Colonic mucosa (tissue), 4 donors: ENCODE results near the gene SYNGR1. TPM values are rescaled to one million over a fixed set of nuclear protein-coding genes. Genes with fewer than 3 reads are reported as not detected.
"Not testable (repeated sequence)": the region's sequence is repeated elsewhere in the genome, so short reads cannot be mapped to it uniquely, and the experiment has no call there.

Experiments used
- DNase-seq: peaks from one replicate; pipeline ENCODE4 v3.0.0-alpha.2; 2020
- H3K27ac ChIP-seq: fragments of 200-600 bp; one replicate; pipeline ENCODE4 v1.8.0; 2021
- H3K27me3 ChIP-seq: fragments of 200-600 bp; one replicate; pipeline ENCODE4 v1.8.0; 2021
- H3K36me3 ChIP-seq: fragments of 200-600 bp; one replicate; pipeline ENCODE4 v1.8.0; 2021
- H3K4me1 ChIP-seq: fragments of 200-600 bp; one replicate; pipeline ENCODE4 v1.8.0; 2021; ENCODE audit warnings: mild to moderate bottlenecking
- H3K4me3 ChIP-seq: fragments of 200-600 bp; one replicate; pipeline ENCODE4 v1.8.0; 2021
- H3K9ac ChIP-seq, 2 donors: one replicate each; pipeline ENCODE4 v1.7.0; 2013; ENCODE audit warnings: control low read depth in 2 of 2, low read depth in 2 of 2, low read length in 2 of 2
- H3K9me3 ChIP-seq: fragments of 200-600 bp; one replicate; pipeline ENCODE4 v1.8.0; 2021
- intact Hi-C: fragments of 100-400 bp; cut with DNase I; formaldehyde crosslinking; loops from one replicate; pipeline ENCODE4 v1.14.1; 2022
- total RNA-seq, 2 donors: library from RNA; stranded (reverse); fragmentation: NEBNext Ultra II Directional in 1 of 2; extraction: Animal tissue kit (Norgen Biotek cat#: 25700) in 1 of 2; gene quantifications; one replicate each; pipeline ENCODE4 v1.2.1, GENCODE V29; 2021
- TF ChIP-seq, protein P1 (sequence below): fragments of 200-600 bp; IDR thresholded peaks from one replicate; pipeline ENCODE4 v1.8.0; 2022; ENCODE audit warnings: antibody characterized with exemption, mild to moderate bottlenecking
- donor health status: healthy.
- donor health status: DM: no; HTN: no; CAD: no.
- donor health status: DM: no; HTN: no; CAD: no.

SYNGR1 gene
- total RNA-seq, 2 donors from 2014 or later = 1.8 to 4.3 TPM

DNA sequence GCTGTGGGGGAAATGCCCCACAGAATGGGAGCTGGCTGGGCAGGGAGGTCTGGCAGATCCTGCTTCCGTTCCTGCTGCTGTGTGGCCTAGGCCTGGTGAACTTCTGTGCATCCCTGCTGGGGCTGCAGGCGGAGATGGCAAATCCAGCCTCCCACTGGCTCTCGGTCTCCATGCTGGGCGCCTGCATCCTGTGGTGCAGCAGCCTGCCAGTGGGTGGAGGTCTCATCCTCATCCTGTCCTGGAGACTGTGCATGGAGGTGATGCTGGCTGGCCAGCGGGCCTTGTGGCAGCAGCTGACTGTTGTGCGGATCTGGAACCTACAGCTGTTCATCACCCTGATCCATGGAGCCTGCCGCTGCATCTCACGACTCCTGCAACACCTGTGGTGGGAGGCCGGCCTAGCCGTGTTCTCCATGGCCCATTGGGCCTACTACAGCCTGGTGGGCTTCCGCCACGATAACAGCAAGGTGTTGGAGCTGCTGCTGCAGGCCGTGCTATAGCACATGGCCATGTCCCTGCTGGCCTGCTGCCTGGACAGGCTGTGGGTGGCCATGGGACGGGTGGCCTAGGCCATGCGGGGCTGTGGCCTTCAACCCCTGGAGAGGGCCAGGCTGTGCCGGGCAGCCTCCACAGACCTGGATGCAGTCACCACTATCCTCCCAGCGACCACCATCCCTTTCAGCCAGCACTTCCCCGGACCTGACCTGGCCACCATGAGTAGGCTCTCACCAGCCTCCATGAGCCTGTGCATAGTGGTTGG lies 21.6 kb upstream of the SYNGR1 start:
- Histone ChIP-seq H3K9me3 (no peaks in the 10 kb centered on the region), H3K27me3 (no peaks in the 10 kb centered on the region), H3K36me3 (no peaks in the 10 kb centered on the region), H3K4me3 (no peak overlapping the region), H3K9ac (no peak overlapping the region), H3K4me1 (no peaks in the 10 kb centered on the region), H3K27ac (no peak overlapping the region)
- DNase-seq = no peak
- intact Hi-C loops = no loop called here
- TF ChIP-seq, protein P1, sequence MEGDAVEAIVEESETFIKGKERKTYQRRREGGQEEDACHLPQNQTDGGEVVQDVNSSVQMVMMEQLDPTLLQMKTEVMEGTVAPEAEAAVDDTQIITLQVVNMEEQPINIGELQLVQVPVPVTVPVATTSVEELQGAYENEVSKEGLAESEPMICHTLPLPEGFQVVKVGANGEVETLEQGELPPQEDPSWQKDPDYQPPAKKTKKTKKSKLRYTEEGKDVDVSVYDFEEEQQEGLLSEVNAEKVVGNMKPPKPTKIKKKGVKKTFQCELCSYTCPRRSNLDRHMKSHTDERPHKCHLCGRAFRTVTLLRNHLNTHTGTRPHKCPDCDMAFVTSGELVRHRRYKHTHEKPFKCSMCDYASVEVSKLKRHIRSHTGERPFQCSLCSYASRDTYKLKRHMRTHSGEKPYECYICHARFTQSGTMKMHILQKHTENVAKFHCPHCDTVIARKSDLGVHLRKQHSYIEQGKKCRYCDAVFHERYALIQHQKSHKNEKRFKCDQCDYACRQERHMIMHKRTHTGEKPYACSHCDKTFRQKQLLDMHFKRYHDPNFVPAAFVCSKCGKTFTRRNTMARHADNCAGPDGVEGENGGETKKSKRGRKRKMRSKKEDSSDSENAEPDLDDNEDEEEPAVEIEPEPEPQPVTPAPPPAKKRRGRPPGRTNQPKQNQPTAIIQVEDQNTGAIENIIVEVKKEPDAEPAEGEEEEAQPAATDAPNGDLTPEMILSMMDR = no peak

DNA sequence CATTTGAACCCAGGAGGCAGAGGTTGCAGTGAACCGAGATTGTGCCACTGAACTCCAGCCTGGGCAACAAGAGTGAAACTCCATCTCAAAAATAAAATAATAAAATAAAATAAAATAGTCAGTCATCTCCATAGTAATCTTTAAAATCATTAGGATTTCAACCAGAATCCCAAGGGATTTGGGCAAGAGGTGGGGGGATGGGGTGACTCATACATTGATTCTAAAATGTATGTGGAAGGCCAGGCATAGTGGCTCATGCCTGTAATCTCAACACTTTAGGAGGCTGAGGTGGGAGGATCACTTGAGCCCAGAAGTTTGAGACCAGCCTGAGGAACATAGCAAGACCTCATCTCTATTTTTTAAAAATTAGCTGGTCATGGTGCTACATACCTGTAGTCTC lies 19.2 kb upstream of the SYNGR1 start:
- H3K4me1 ChIP-seq, intact Hi-C loops, DNase-seq: not testable (repeated sequence)

DNA sequence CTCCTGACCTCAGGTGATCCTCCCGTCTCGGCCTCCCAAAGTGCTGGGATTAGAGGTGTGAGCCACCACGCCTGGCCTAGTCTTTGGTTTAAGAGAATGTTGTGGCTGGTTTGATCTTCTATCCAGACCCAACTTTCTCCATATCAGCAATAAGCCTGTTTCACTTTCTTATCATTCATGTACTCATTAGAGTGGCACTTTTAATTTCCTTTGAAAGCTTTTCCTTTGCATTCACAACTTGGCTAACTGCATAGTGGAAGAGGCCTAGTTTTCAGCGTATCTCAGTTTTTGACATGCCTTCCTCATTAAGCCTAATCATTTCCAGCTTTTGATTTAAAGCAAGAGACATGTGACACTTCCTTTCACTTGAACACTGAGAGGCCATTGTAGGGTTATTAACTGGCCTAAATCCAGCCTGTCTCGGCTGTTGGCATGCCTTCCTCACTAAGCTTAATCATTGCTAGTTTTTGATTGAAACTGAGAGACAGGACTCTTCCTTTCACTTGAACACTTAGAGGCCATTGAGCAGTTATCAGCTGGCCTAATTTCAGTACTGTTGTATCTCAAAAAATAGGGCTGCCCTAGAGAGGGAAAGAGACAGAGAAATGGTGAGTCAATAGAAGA lies 17.2 kb upstream of the SYNGR1 start:
- no peaks in the 10 kb centered on the region for H3K36me3 ChIP-seq
- no peaks in the 10 kb centered on the region for H3K9me3 ChIP-seq
- no peaks in the 10 kb centered on the region for H3K27me3 ChIP-seq
- no peak overlapping the region for H3K27ac ChIP-seq
- DNase-seq = no peak
- intact Hi-C loops = no loop called here
- H3K9ac ChIP-seq = no peak overlapping the region
- TF ChIP-seq, protein P1 = no peak
- H3K4me1 ChIP-seq = no peaks in the 10 kb centered on the region
- no peak overlapping the region for H3K4me3 ChIP-seq

More for the DNA sequence above, 19.2 kb upstream of the SYNGR1 start:
- H3K27me3 ChIP-seq, H3K9me3 ChIP-seq, H3K9ac ChIP-seq, H3K27ac ChIP-seq, H3K4me3 ChIP-seq, H3K36me3 ChIP-seq: not testable (repeated sequence)

DNA sequence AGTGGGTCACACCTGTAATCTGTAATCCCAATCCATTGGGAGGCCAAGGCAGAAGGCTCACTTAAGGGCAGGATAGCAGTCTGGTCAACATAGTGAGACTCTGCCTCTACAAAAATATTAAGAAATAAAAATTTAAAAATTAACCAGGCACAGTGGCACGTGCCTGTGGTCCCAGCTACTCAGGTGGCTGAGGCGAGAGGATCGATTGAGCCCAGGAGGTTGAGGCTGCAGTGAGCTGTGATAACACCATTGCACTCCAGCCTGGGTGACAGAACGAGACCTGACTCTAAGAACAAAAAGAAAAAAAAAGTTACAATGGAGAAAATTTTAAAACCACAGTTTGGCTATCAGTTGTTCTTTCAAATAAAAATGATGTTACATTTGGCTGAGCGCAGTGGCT lies 13.4 kb upstream of the SYNGR1 start:
- Histone ChIP-seq H3K9me3 (no peaks in the 10 kb centered on the region), H3K4me3 (no peak overlapping the region), H3K9ac (no peak overlapping the region), H3K27me3 (no peaks in the 10 kb centered on the region), H3K27ac (no peak overlapping the region), H3K4me1 (no peaks in the 10 kb centered on the region), H3K36me3 (no peaks in the 10 kb centered on the region)
- TF ChIP-seq, protein P1 = no peak
- DNase-seq = no peak
- intact Hi-C loops = no loop called here

DNA sequence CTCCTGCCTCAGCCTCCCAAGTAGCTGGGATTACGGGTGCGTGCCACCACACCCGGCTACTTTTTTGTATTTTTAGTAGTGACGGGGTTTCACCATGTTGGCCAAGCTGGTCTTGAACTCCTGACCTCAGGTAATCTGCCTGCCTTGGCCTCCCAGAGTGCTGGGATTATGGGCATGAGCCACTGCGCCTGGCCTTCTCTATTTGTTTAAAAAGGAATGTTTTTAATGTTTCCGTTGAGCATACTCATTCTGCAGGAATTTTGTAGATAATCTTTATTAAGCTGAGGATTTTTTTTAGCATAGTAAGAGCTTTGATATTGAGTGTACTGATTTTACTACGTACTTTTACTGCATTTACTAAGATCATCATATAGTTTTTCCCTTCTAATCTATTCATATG lies 10.0 kb upstream of the SYNGR1 start:
- H3K27ac ChIP-seq, DNase-seq, H3K36me3 ChIP-seq, H3K27me3 ChIP-seq, H3K4me3 ChIP-seq, intact Hi-C loops, H3K9me3 ChIP-seq, H3K4me1 ChIP-seq, H3K9ac ChIP-seq: not testable (repeated sequence)

DNA sequence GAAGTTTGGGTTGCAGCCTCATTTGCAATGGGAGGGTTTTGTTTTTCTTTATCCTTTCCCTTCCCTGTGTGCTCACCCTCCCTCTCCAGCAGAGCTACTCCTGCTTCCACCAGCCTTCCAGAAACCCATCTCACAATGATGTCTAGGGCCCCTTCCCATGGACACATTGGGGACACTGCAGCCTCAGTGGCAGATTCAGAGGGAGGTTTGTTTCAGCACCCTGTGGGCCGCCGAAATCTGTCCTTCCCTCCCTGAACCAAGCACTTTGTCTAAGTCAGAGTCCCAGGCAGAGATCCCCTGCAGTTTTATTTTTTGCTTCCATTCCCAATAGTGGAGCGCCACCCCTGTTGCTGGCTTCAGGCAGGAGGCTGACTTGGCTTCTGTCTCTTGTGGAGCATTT lies 8.6 kb upstream of the SYNGR1 start:
- Histone ChIP-seq H3K27ac (no peak overlapping the region), H3K4me3 (no peak overlapping the region), H3K9ac (no peak overlapping the region), H3K9me3 (no peaks in the 10 kb centered on the region), H3K36me3 (no peaks in the 10 kb centered on the region), H3K4me1 (no peaks in the 10 kb centered on the region), H3K27me3 (no peaks in the 10 kb centered on the region)
- intact Hi-C loops = no loop called here
- no peak for DNase-seq
- TF ChIP-seq, protein P1 = no peak
